Fibroblast of pulmonary artery (primary cell): ENCODE data around the gene MPL.
"Not testable (repeated sequence)": the region's sequence is repeated elsewhere in the genome, so short reads cannot be mapped to it uniquely, and the experiment has no call there.

Experiments used
- DNase-seq: peaks from one replicate; pipeline ENCODE4 v3.0.0-alpha.2; 2010; ENCODE audit warnings: low read depth
- H3K4me3 ChIP-seq: replicated peaks from 2 replicates; pipeline ENCODE4 v1.5.1; 2011; ENCODE audit warnings: low read depth, mild to moderate bottlenecking, control low read depth, low read length, moderate library complexity
- CTCF ChIP-seq: IDR thresholded peaks from 2 replicates; pipeline ENCODE4 v1.5.1; 2011; ENCODE audit warnings: mild to moderate bottlenecking, control low read depth, low read length, inconsistent platforms; ENCODE audit errors: missing control alignments

Gene MPL

GRCh38 chr1:43392702-43393101 is 55.1 kb downstream of the MPL start:
- H3K4me3 ChIP-seq, result no peak overlapping the region
- DNase-seq, result no peak

GRCh38 chr1:43395523-43395922 is 57.9 kb downstream of the MPL start:
- TF ChIP-seq CTCF, result no peak
- H3K4me3 ChIP-seq, result no peak overlapping the region
- no peak for DNase-seq

More at GRCh38 chr1:43392702-43393101, 55.1 kb downstream of the MPL start:
- TF ChIP-seq CTCF, result no peak

GRCh38 chr1:43396059-43396458 is 58.4 kb downstream of the MPL start:
- no peak overlapping the region for H3K4me3 ChIP-seq
- DNase-seq, result no peak
- TF ChIP-seq CTCF, result no peak

GRCh38 chr1:43398227-43398626 is 60.6 kb downstream of the MPL start:
- no peak for TF ChIP-seq CTCF
- DNase-seq, result no peak
- no peak overlapping the region for H3K4me3 ChIP-seq

- not testable (repeated sequence) for H3K4me3 ChIP-seq, DNase-seq
Measured at GRCh38 chr1:43400441-43400840, 62.8 kb downstream of the MPL start.

- TF ChIP-seq CTCF, result no peak
- H3K4me3 ChIP-seq, result no peak overlapping the region
- DNase-seq, result no peak
Measured at GRCh38 chr1:43402089-43402865, 64.7 kb downstream of the MPL start.
